Psoas muscle (tissue), 8 donors: ENCODE data around the gene IQSEC1. TPM values are rescaled to one million over a fixed set of nuclear protein-coding genes. Genes with fewer than 3 reads are reported as not detected.

Experiments used
- ATAC-seq, 4 donors: fragments of 200-7000 bp; cut with Tn5 transposase; one replicate each; pipeline ENCODE4 v1.9.1; 2020; ENCODE audit warnings: moderate library complexity in 3 of 4, mild to moderate bottlenecking in 2 of 4
- DNase-seq, 2 donors: peaks; one replicate each; pipeline ENCODE4 v3.0.0-alpha.2; 2020
- H3K27ac ChIP-seq: fragments of 200-600 bp; one replicate; pipeline ENCODE4 v1.8.0; 2022
- H3K27me3 ChIP-seq, 3 donors: fragments of 200-600 bp in 1 of 3; one replicate each; pipeline versions ENCODE4 v1.6.1 to v1.8.0; 2013 to 2022; ENCODE audit warnings: low read length in 2 of 3, mild to moderate bottlenecking in 2 of 3, moderate library complexity in 1 of 3; ENCODE audit not compliant: insufficient read depth in 3 of 3
- H3K36me3 ChIP-seq, 2 donors: fragments of 200-600 bp in 1 of 2; one replicate each; pipeline versions ENCODE4 v1.6.1 to v1.8.0; 2013 to 2022; ENCODE audit warnings: low read depth in 1 of 2, mild to moderate bottlenecking in 1 of 2, moderate library complexity in 1 of 2; ENCODE audit not compliant: insufficient read depth in 1 of 2
- H3K4me1 ChIP-seq: fragments of 200-600 bp; one replicate; pipeline ENCODE4 v1.8.0; 2022
- H3K4me3 ChIP-seq: fragments of 200-600 bp; one replicate; pipeline ENCODE4 v1.8.0; 2022; ENCODE audit warnings: mild to moderate bottlenecking
- H3K9me3 ChIP-seq: fragments of 200-600 bp; one replicate; pipeline ENCODE4 v1.8.0; 2022
- WGBS, 3 donors: extraction: QIAGEN DNeasy Blood & Tissue Kit; methylation state at CpG; one replicate each; pipeline versions ENCODE4 v1.1.6 to v1.1.7; 2013; 5-methylcytosine and 5-hydroxymethylcytosine counted together
- intact Hi-C, 2 donors: fragments of 100-400 bp; cut with DNase I; formaldehyde crosslinking; loops; one replicate each; pipeline versions ENCODE4 v1.11.0 to v1.14.2; 2022
- polyA plus RNA-seq, 3 donors: library from polyadenylated mRNA; stranded (reverse); fragments of 200-250 nt; gene quantifications; one replicate each; pipeline ENCODE4 v1.2.3, GENCODE V29; 2013
- total RNA-seq, 4 donors: library from RNA; stranded (reverse); fragmentation: NEBNext Ultra II Directional in 2 of 4; extraction: Animal tissue kit (Norgen Biotek cat#: 25700) in 2 of 4; gene quantifications; one replicate each; pipeline versions ENCODE4 v1.2.1 to v1.2.4, GENCODE V29; 2021 to 2023
- TF ChIP-seq, protein P1 (sequence below): fragments of 200-600 bp; IDR thresholded peaks from one replicate; pipeline ENCODE4 v1.8.0; 2022; ENCODE audit warnings: antibody characterized with exemption
- donor health status: healthy with polysubstance abuse.
- donor health status: DM: no; HTN: no; CAD: no; lungs with moderate emphysema.
- donor health status: Bipolar disorder and iron deficiency.
- donor health status: healthy.
- donor health status: DM: yes; HTN: yes; CAD: no.
- donor health status: DM: no; HTN: no; CAD: no.
- donor health status: DM: no; HTN: no; CAD: no.
- donor health status: DM: yes; HTN: yes; CAD: no.

IQSEC1 gene
- total and polyA plus RNA-seq, 7 donors, result 8.6 to 45.4 (median 28.0) TPM

DNA sequence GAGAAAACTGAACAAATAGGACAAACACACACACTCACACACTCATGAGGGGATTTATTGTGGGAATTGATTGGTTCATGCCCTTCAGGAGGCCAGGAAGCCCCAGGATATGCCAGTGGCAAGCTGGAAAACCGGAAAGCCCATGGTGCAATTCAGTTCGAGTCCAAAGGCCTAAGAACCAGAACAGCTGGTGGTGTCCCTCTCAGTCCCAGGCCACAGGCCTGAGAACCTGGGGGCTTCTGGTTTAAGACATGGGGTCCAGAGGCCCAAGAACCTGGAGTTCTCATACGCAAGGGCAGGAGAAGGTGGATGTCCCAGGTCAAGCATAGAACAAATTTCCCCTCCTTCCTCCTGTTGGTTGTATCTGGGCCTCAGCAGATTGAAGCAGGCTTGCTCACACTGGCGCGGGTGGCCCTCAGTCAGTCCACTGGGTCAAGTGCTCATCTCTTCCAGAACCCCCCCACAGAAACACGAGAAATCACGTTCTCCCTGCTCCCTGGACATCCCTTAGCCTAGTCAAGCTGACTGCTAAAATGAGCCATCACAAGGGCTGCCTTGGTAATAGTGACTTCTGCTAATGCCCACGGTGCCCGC, 181.7 kb downstream of the IQSEC1 start:
- Histone ChIP-seq H3K9me3 (no peaks in the 10 kb centered on the region), H3K27ac (peak overlapping the region; percentile 10), H3K4me3 (peak overlapping the region; percentile 26), H3K4me1 (peaks cover 24% of the 10 kb centered on the region), H3K27me3 (no peaks in the 10 kb centered on the region), H3K36me3 (no peaks in the 10 kb centered on the region)
- DNase-seq (no peak), ATAC-seq (no peak)
- WGBS, 3 donors, result 42 to 58% (median 43%) methylated on average over 9 of the region's 9 CpGs
- TF ChIP-seq, protein P1, sequence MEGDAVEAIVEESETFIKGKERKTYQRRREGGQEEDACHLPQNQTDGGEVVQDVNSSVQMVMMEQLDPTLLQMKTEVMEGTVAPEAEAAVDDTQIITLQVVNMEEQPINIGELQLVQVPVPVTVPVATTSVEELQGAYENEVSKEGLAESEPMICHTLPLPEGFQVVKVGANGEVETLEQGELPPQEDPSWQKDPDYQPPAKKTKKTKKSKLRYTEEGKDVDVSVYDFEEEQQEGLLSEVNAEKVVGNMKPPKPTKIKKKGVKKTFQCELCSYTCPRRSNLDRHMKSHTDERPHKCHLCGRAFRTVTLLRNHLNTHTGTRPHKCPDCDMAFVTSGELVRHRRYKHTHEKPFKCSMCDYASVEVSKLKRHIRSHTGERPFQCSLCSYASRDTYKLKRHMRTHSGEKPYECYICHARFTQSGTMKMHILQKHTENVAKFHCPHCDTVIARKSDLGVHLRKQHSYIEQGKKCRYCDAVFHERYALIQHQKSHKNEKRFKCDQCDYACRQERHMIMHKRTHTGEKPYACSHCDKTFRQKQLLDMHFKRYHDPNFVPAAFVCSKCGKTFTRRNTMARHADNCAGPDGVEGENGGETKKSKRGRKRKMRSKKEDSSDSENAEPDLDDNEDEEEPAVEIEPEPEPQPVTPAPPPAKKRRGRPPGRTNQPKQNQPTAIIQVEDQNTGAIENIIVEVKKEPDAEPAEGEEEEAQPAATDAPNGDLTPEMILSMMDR, result no peak
- intact Hi-C loops, result loop anchor here in 1 of 2 donors (5.0 kb wide), 2 partner anchors 44 to 184 kb away; no protein-coding TSS in a partner anchor

- no peak for ATAC-seq
- TF ChIP-seq, protein P1, result no peak
- H3K4me3 ChIP-seq, result no peak overlapping the region
- WGBS, 3 donors, result 87 to 93% (median 88%) methylated on average over 10 of the region's 10 CpGs
- H3K36me3 ChIP-seq, result no peaks in the 10 kb centered on the region
- DNase-seq, result peak; percentile 6 to 14
- H3K27ac ChIP-seq, result no peak overlapping the region
- peaks cover 30% of the 10 kb centered on the region for H3K4me1 ChIP-seq
- no peaks in the 10 kb centered on the region for H3K9me3 ChIP-seq
- intact Hi-C loops, result loop anchor here in 1 of 2 donors (5.0 kb wide), 2 partner anchors 43 to 183 kb away; no protein-coding TSS in a partner anchor
- H3K27me3 ChIP-seq, result no peaks in the 10 kb centered on the region
Measured at GRCh38 chr3:12890610-12891390, 182.4 kb downstream of the IQSEC1 start.

DNA sequence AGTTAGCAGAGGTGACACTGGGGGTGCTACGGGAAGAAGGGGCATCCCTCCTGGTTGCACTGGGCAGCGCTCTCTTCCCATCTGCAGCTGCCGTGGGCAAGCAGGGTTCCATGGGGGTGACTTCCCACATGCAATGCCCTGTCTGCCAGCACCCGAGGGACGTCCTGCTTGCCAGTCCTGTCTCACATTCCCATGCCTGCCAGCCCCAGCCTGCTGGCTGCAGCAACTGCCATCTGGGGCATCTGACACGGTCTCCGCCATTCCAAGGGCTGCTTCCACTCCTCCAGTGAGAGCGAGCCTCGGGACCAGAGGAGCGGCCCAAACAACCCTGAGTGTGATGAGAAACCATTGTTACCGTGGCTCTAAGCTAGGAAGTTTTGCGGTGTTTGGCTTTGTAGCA, 186.5 kb downstream of the IQSEC1 start:
- 29 to 49% (median 32%) methylated on average over 12 of the region's 12 CpGs for WGBS, 3 donors

DNA sequence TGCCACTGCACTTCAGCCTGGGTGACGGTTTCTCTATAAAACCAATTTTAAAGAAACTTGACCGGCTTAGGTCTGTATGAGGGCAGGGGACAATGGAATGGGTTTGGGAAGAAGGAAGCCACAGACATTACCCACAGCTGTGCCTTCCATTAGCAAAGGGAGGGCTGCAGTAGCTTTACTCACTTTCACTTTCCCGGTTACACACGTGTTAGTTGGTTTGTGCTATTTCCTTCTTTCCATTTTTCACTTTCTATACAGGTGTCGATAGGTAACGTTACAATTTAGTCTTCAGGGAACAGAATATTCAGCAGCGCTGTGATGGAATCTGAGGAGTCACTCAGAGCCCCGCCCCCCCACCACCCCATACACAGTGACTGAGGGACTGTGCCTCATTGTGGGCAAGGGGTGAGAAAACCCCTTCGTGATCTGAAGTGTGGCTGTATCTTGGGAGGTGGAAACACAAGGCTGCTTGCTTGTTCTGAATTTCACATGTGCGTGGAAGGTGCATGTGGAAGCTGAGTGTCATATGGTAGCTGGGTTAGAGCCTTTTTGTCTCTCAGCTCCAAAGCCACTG, 187.0 kb downstream of the IQSEC1 start:
- intact Hi-C loops, result loop anchor here in 1 of 2 donors (2.0 kb wide), 1 partner anchor 13 kb away; no protein-coding TSS in a partner anchor
- Histone ChIP-seq H3K4me3 (peak overlapping the region; percentile 48), H3K36me3 (no peaks in the 10 kb centered on the region), H3K27ac (peak overlapping the region; percentile 44), H3K4me1 (peaks cover 33% of the 10 kb centered on the region), H3K27me3 (no peaks in the 10 kb centered on the region), H3K9me3 (no peaks in the 10 kb centered on the region)
- TF ChIP-seq, protein P1, result no peak
- peak in 1 of 2 donors; percentile 2 for DNase-seq
- WGBS, 3 donors, result 38 to 51% (median 41%) methylated on average over 10 of the region's 10 CpGs
- ATAC-seq, result peak in 3 of 4 donors; percentile 11 to 28 (median 21)

More for the DNA sequence above, 186.5 kb downstream of the IQSEC1 start:
- Histone ChIP-seq H3K4me1 (peaks cover 34% of the 10 kb centered on the region), H3K36me3 (no peaks in the 10 kb centered on the region), H3K27ac (peak overlapping the region; percentile 44), H3K4me3 (peak overlapping the region; percentile 48), H3K9me3 (no peaks in the 10 kb centered on the region), H3K27me3 (no peaks in the 10 kb centered on the region)
- TF ChIP-seq, protein P1, result no peak
- peak; percentile 71 to 82 (median 76) for ATAC-seq
- peak; percentile 27 to 75 for DNase-seq
- intact Hi-C loops, result loop anchor here in 1 of 2 donors (2.0 kb wide), 1 partner anchor 14 kb away; no protein-coding TSS in a partner anchor
